Neuronal stem cell (in vitro differentiated cells): ENCODE results near the gene GALNT17.

Experiments used
- DNase-seq: peaks from one replicate; pipeline ENCODE4 v3.0.0-alpha.2; 2013; ENCODE audit warnings: low spot score
- H2AFZ ChIP-seq: one replicate; pipeline ENCODE4 v1.6.1; 2013; ENCODE audit warnings: mild to moderate bottlenecking, low read length, inconsistent platforms
- H2AK5ac ChIP-seq: 2 replicates; pipeline ENCODE4 v1.6.1; 2013; ENCODE audit warnings: low read depth, mild to moderate bottlenecking, inconsistent platforms, low read length, moderate library complexity, mixed read lengths
- H2BK120ac ChIP-seq: 2 replicates; pipeline ENCODE4 v1.6.1; 2013; ENCODE audit warnings: low read depth, mild to moderate bottlenecking, inconsistent platforms, low read length, moderate library complexity, mixed read lengths
- H2BK12ac ChIP-seq: one replicate; pipeline ENCODE4 v1.6.1; 2013; ENCODE audit warnings: low read length, inconsistent platforms
- H2BK15ac ChIP-seq: 2 replicates; pipeline ENCODE4 v1.6.1; 2013; ENCODE audit warnings: mild to moderate bottlenecking, low read length, inconsistent platforms, mixed read lengths
- H2BK5ac ChIP-seq: one replicate; pipeline ENCODE4 v1.6.1; 2013; ENCODE audit warnings: inconsistent platforms, mild to moderate bottlenecking, low read length, moderate library complexity
- H3K14ac ChIP-seq: one replicate; pipeline ENCODE4 v1.6.1; 2013; ENCODE audit warnings: low read length, inconsistent platforms
- H3K18ac ChIP-seq: 2 replicates; pipeline ENCODE4 v1.6.1; 2013; ENCODE audit warnings: low read length, inconsistent platforms
- H3K23ac ChIP-seq: 2 replicates; pipeline ENCODE4 v1.6.1; 2013; ENCODE audit warnings: low read depth, mild to moderate bottlenecking, mixed read lengths, low read length, inconsistent platforms; ENCODE audit not compliant: poor library complexity
- H3K27ac ChIP-seq: replicated peaks from 3 replicates; pipeline ENCODE4 v1.5.1; 2013; ENCODE audit warnings: low read length, inconsistent platforms
- H3K27me3 ChIP-seq, 3 experiments: 2 replicates each; pipeline ENCODE4 v1.6.1; 2013; ENCODE audit warnings: low read length in 3 of 3, mild to moderate bottlenecking in 2 of 3, inconsistent platforms in 1 of 3, low read depth in 1 of 3, mixed read lengths in 1 of 3, moderate library complexity in 1 of 3; ENCODE audit not compliant: control insufficient read depth in 3 of 3, insufficient read depth in 3 of 3
- H3K36me3 ChIP-seq, 2 donors: replicated peaks in 1 of 2; 2 replicates each; pipeline ENCODE4 v1.6.1; 2013; ENCODE audit warnings: low read length in 2 of 2; ENCODE audit not compliant: control insufficient read depth in 2 of 2, insufficient read depth in 2 of 2
- H3K4ac ChIP-seq: 2 replicates; pipeline ENCODE4 v1.6.1; 2013; ENCODE audit warnings: inconsistent platforms, mild to moderate bottlenecking, low read length, moderate library complexity
- H3K4me1 ChIP-seq, 2 donors: 1 replicate in 1 of 2; 2 replicates in 1 of 2; pipeline ENCODE4 v1.6.1; 2013; ENCODE audit warnings: low read length in 2 of 2, low read depth in 1 of 2; ENCODE audit not compliant: control insufficient read depth in 2 of 2, insufficient read depth in 1 of 2
- H3K4me2 ChIP-seq: one replicate; pipeline ENCODE4 v1.6.1; 2013; ENCODE audit warnings: mild to moderate bottlenecking, low read length, inconsistent platforms; ENCODE audit not compliant: insufficient read depth, poor library complexity, severe bottlenecking
- H3K4me3 ChIP-seq, 2 donors: 2 replicates each; pipeline ENCODE4 v1.5.1; 2013; ENCODE audit warnings: low read length in 2 of 2, mild to moderate bottlenecking in 2 of 2, inconsistent platforms in 1 of 2, moderate library complexity in 1 of 2
- H3K79me1 ChIP-seq: one replicate; pipeline ENCODE4 v1.6.1; 2013; ENCODE audit warnings: low read depth, mild to moderate bottlenecking, inconsistent platforms, low read length, moderate library complexity
- H3K9ac ChIP-seq: one replicate; pipeline ENCODE4 v1.6.1; 2013; ENCODE audit warnings: mild to moderate bottlenecking, low read depth, low read length, inconsistent platforms; ENCODE audit not compliant: poor library complexity
- H3K9me3 ChIP-seq, 2 donors: replicated peaks in 1 of 2; 2 replicates each; pipeline versions ENCODE3 to v1.6.1; 2013; ENCODE audit warnings: low read length in 2 of 2, mild to moderate bottlenecking in 2 of 2, inconsistent platforms in 1 of 2, low read depth in 1 of 2, mixed read lengths in 1 of 2, moderate library complexity in 1 of 2; ENCODE audit not compliant: control insufficient read depth in 2 of 2, insufficient read depth in 1 of 2
- H4K8ac ChIP-seq: one replicate; pipeline ENCODE4 v1.6.1; 2013; ENCODE audit warnings: low read depth, mild to moderate bottlenecking, inconsistent platforms, low read length, moderate library complexity
- H4K91ac ChIP-seq: one replicate; pipeline ENCODE4 v1.6.1; 2013; ENCODE audit warnings: low read length, low read depth, mild to moderate bottlenecking, inconsistent platforms; ENCODE audit not compliant: poor library complexity
- WGBS, 2 donors: extraction: QIAGEN DNeasy Blood & Tissue Kit; methylation state at CpG; one replicate each; pipeline ENCODE4 v1.1.7; 2013; ENCODE audit warnings: missing lambda C conversion rate in 2 of 2, mixed read lengths in 1 of 2; ENCODE audit not compliant: insufficient read length in 2 of 2, insufficient replicate concordance in 1 of 2; ENCODE audit errors: extremely low coverage in 2 of 2; 5-methylcytosine and 5-hydroxymethylcytosine counted together

The GALNT17 gene

GRCh38 chr7:71543396-71543795 lies 411.5 kb downstream of the GALNT17 start:
- Histone ChIP-seq H3K27me3 (no peaks in the 10 kb centered on the region), H3K27ac (no peak overlapping the region), H2BK12ac (no peak overlapping the region), H3K23ac (no peak overlapping the region), H3K9ac (no peak overlapping the region), H3K4me1 (peaks cover 0 to 4% of the 10 kb centered on the region in 2 donors), H3K14ac (no peak overlapping the region), H2BK5ac (no peak overlapping the region), H3K4me3 (no peak overlapping the region), H3K4me2 (no peak overlapping the region), H2BK15ac (no peak overlapping the region), H3K18ac (no peak overlapping the region), H3K4ac (no peak overlapping the region), H2AK5ac (no peak overlapping the region), H2AFZ (no peak overlapping the region), H3K79me1 (no peaks in the 10 kb centered on the region), H4K8ac (no peak overlapping the region), H4K91ac (no peak overlapping the region), H3K36me3 (no peaks in the 10 kb centered on the region), H3K9me3 (no peaks in the 10 kb centered on the region), H2BK120ac (no peak overlapping the region)
- no CpG with 5 or more reads among the region's 5 CpGs for WGBS, 2 donors
- DNase-seq: no peak

- Histone ChIP-seq H2AK5ac (no peak overlapping the region), H3K14ac (no peak overlapping the region)
- no CpG with 5 or more reads among the region's 5 CpGs for WGBS, 2 donors
These were observed 412.9 kb downstream of the GALNT17 start for GRCh38 chr7:71544816-71545215.

GRCh38 chr7:71547426-71547825 lies 415.5 kb downstream of the GALNT17 start:
- Histone ChIP-seq H3K27me3 (no peaks in the 10 kb centered on the region), H3K14ac (no peak overlapping the region), H3K4me1 (peaks cover 0 to 4% of the 10 kb centered on the region in 2 donors), H2BK120ac (no peak overlapping the region), H3K4me3 (no peak overlapping the region), H3K36me3 (no peaks in the 10 kb centered on the region), H2BK12ac (no peak overlapping the region), H3K9ac (no peak overlapping the region), H3K18ac (no peak overlapping the region), H3K27ac (no peak overlapping the region), H2BK5ac (no peak overlapping the region), H3K9me3 (peaks cover 0 to 10% of the 10 kb centered on the region in 2 donors), H2BK15ac (no peak overlapping the region), H4K91ac (no peak overlapping the region), H3K4me2 (no peak overlapping the region), H4K8ac (no peak overlapping the region), H3K23ac (no peak overlapping the region), H2AFZ (no peak overlapping the region), H2AK5ac (no peak overlapping the region), H3K4ac (no peak overlapping the region), H3K79me1 (no peaks in the 10 kb centered on the region)
- DNase-seq: no peak
- no CpG with 5 or more reads among the region's 6 CpGs for WGBS, 2 donors

More at GRCh38 chr7:71544816-71545215, 412.9 kb downstream of the GALNT17 start:
- no peaks in the 10 kb centered on the region for H3K79me1 ChIP-seq
- H4K8ac ChIP-seq: no peak overlapping the region
- H3K18ac ChIP-seq: no peak overlapping the region
- H4K91ac ChIP-seq: no peak overlapping the region
- no peaks in the 10 kb centered on the region for H3K27me3 ChIP-seq
- H3K9me3 ChIP-seq: no peaks in the 10 kb centered on the region
- H3K4me2 ChIP-seq: no peak overlapping the region
- H3K36me3 ChIP-seq: no peaks in the 10 kb centered on the region
- H3K4me3 ChIP-seq: no peak overlapping the region
- no peak overlapping the region for H3K9ac ChIP-seq
- H2BK15ac ChIP-seq: no peak overlapping the region
- no peak overlapping the region for H2AFZ ChIP-seq
- H3K23ac ChIP-seq: no peak overlapping the region
- no peak overlapping the region for H2BK120ac ChIP-seq
- H2BK12ac ChIP-seq: no peak overlapping the region
- no peak overlapping the region for H2BK5ac ChIP-seq
- H3K4ac ChIP-seq: no peak overlapping the region
- no peak for DNase-seq
- H3K27ac ChIP-seq: no peak overlapping the region
- peaks cover 0 to 4% of the 10 kb centered on the region in 2 donors for H3K4me1 ChIP-seq

- no peak overlapping the region for H3K9ac ChIP-seq
- H3K4me1 ChIP-seq: no peaks in the 10 kb centered on the region
- H3K4me2 ChIP-seq: no peak overlapping the region
- H2BK12ac ChIP-seq: no peak overlapping the region
- no peak overlapping the region for H4K91ac ChIP-seq
- H3K27ac ChIP-seq: no peak overlapping the region
- H2AK5ac ChIP-seq: no peak overlapping the region
- no CpG with 5 or more reads among the region's 3 CpGs for WGBS, 2 donors
- no peak overlapping the region for H4K8ac ChIP-seq
- H2BK5ac ChIP-seq: no peak overlapping the region
- no peaks in the 10 kb centered on the region for H3K36me3 ChIP-seq
- no peaks in the 10 kb centered on the region for H3K79me1 ChIP-seq
- H2BK120ac ChIP-seq: no peak overlapping the region
- no peaks in the 10 kb centered on the region for H3K27me3 ChIP-seq
- H3K23ac ChIP-seq: no peak overlapping the region
- H3K4me3 ChIP-seq: no peak overlapping the region
- no peak for DNase-seq
- no peak overlapping the region for H3K4ac ChIP-seq
- no peak overlapping the region for H3K18ac ChIP-seq
- H3K14ac ChIP-seq: no peak overlapping the region
- peaks cover 0 to 10% of the 10 kb centered on the region in 2 donors for H3K9me3 ChIP-seq
- no peak overlapping the region for H2AFZ ChIP-seq
- no peak overlapping the region for H2BK15ac ChIP-seq
These were observed 416.8 kb downstream of the GALNT17 start for GRCh38 chr7:71548746-71549145.
